ENCODE data around the gene TRABD2B. TPM values are rescaled to one million over a fixed set of nuclear protein-coding genes. Genes with fewer than 3 reads are reported as not detected.

TRABD2B gene
- total RNA-seq, 4 donors from 2014 or later = 0.83 to 2.6 (median 1.9) TPM

DNA sequence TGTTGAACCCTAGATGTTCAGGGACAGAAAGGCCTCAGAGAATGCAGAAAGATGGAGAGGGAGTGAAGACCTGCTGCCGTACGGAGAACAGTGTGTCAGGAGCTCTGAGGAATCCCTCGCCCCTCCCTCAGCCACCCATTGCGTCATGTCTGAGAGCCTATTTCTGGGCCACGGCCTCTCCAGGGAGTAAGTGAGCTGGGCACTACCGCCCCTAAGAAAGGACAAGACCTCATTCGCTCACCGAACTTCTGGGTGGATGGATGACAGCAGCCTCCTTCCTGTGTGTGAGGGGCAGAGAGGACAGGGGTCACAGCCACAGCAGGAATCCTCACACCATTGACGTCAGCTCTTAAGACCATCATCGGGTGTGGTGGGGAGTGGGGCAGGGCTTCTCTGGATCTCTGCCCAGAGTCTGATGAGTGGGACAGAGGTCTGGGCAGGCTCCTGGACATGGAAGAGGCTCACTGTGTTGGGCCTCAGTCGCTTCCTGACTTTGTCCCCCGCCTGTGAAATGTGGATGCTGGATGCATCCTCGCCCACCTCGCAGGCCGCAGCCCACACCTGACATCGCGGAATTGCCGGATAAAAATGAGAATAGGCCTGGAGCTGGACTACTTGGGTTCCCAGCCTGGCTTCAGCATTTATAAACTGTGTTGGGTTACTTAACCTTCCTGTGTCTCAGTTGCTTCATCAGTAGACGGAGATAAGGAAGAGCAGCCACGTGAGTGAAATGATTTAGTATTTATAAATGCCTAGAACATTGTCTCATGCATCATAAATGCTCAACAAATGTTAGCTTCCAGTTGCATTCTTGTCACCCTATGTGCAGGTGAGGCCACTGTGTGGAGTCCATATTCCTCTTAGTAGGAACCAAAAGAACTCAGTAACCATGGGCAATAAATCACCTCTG, 238.6 kb downstream of the TRABD2B start:
- peak in 1 of 2 donors; percentile 71 for DNase-seq (ENCODE audit: low spot score in 2 of 2)
- Histone ChIP-seq H3K9me3 (no peaks in the 10 kb centered on the region), H3K36me3 (no peaks in the 10 kb centered on the region), H3K4me3 (no peak overlapping the region), H3K27me3 (no peaks in the 10 kb centered on the region), H3K27ac (no peak overlapping the region), H3K4me1 (peaks cover 6% of the 10 kb centered on the region)
- TF ChIP-seq EP300 (IDR thresholded peaks at IDR 0.05) (no peak), POLR2AphosphoS5 (IDR thresholded peaks at IDR 0.05) (no peak), POLR2A (IDR thresholded peaks at IDR 0.05) (no peak), CTCF (IDR thresholded peaks at IDR 0.05) (no peak)
- WGBS = 90% methylated on average over 11 of the region's 20 CpGs

- TF ChIP-seq CTCF (IDR thresholded peaks at IDR 0.05) (no peak), POLR2AphosphoS5 (IDR thresholded peaks at IDR 0.05) (no peak), POLR2A (IDR thresholded peaks at IDR 0.05) (no peak), EP300 (IDR thresholded peaks at IDR 0.05) (no peak)
- no peaks in the 10 kb centered on the region for H3K27me3 ChIP-seq
- H3K4me3 ChIP-seq = no peak overlapping the region
- H3K4me1 ChIP-seq = peaks cover 7% of the 10 kb centered on the region
- DNase-seq (ENCODE audit: low spot score in 2 of 2) = peak in 1 of 2 donors; percentile 63
- no peak overlapping the region for H3K27ac ChIP-seq
- 82% methylated on average over 7 of the region's 7 CpGs for WGBS
- H3K36me3 ChIP-seq = no peaks in the 10 kb centered on the region
- H3K9me3 ChIP-seq = no peaks in the 10 kb centered on the region
Observed at GRCh38 chr1:47757226-47757975, 239.8 kb downstream of the TRABD2B start.

GRCh38 chr1:47756411-47756810, 240.8 kb downstream of the TRABD2B start:
- Histone ChIP-seq H3K4me3 (no peak overlapping the region), H3K27ac (no peak overlapping the region), H3K36me3 (no peaks in the 10 kb centered on the region), H3K9me3 (no peaks in the 10 kb centered on the region), H3K27me3 (no peaks in the 10 kb centered on the region), H3K4me1 (peaks cover 17% of the 10 kb centered on the region)
- WGBS = 80% methylated on average over 6 of the region's 8 CpGs
- DNase-seq (ENCODE audit: low spot score in 2 of 2) = peak in 1 of 2 donors; percentile 50
- TF ChIP-seq POLR2A (IDR thresholded peaks at IDR 0.05) (no peak), CTCF (IDR thresholded peaks at IDR 0.05) (no peak), EP300 (IDR thresholded peaks at IDR 0.05) (no peak), POLR2AphosphoS5 (IDR thresholded peaks at IDR 0.05) (no peak)

- Histone ChIP-seq H3K36me3 (no peaks in the 10 kb centered on the region), H3K27me3 (no peaks in the 10 kb centered on the region), H3K9me3 (no peaks in the 10 kb centered on the region), H3K4me3 (no peak overlapping the region), H3K4me1 (peaks cover 21% of the 10 kb centered on the region), H3K27ac (no peak overlapping the region)
- no peak for TF ChIP-seq EP300 (IDR thresholded peaks at IDR 0.05)
- TF ChIP-seq CTCF (IDR thresholded peaks at IDR 0.05) = no peak
- no peak for TF ChIP-seq POLR2A (IDR thresholded peaks at IDR 0.05)
- no peak for TF ChIP-seq POLR2AphosphoS5 (IDR thresholded peaks at IDR 0.05)
- 57% methylated on average over 3 of the region's 4 CpGs for WGBS
- DNase-seq (ENCODE audit: low spot score in 2 of 2) = peak in 1 of 2 donors; percentile 7
Observed at GRCh38 chr1:47756006-47756405, 241.2 kb downstream of the TRABD2B start.
